Measurements from ENCODE around the gene POM121L2. TPM values are rescaled to one million over a fixed set of nuclear protein-coding genes. Genes with fewer than 3 reads are reported as not detected.

Gene POM121L2
- total and polyA plus RNA-seq, 10 of the 15 experiments (the other 5 are each of a cell fraction or from before 2014, with no cell fraction given) = 0.04 TPM; not detected in 9

GRCh38 chr6:27332692-27333641, 20.9 kb upstream of the POM121L2 start (continued):
- TF ChIP-seq MAX (IDR thresholded peaks at IDR 0.05; ENCODE audit: low read depth, low read length) (no peak), NBN (IDR thresholded peaks at IDR 0.05) (no peak), RB1 (IDR thresholded peaks at IDR 0.05; ENCODE audit: borderline replicate concordance) (no peak), KLF5 (IDR thresholded peaks at IDR 0.05; ENCODE audit: partially characterized antibody) (no peak), EZH2 (IDR thresholded peaks at IDR 0.05; ENCODE audit: borderline replicate concordance, control insufficient read depth, low read depth, low read length) (no peak), DPF2 (IDR thresholded peaks at IDR 0.05) (no peak), CBX5 (IDR thresholded peaks at IDR 0.05; ENCODE audit: low read depth) (0 out of 2 replicates have a peak, but pooled peaks have one; percentile 54), ZNF207 (IDR thresholded peaks at IDR 0.05; ENCODE audit: borderline replicate concordance) (no peak), NKRF (conservative IDR thresholded peaks at IDR 0.05) (no peak), RCOR1 (conservative IDR thresholded peaks at IDR 0.05; ENCODE audit: low read depth, low read length) (no peak), TARDBP (IDR thresholded peaks at IDR 0.05; ENCODE audit: borderline replicate concordance) (peak; percentile 73; the same call in 1 of the 2 replicates), EGR1 (IDR thresholded peaks at IDR 0.05; ENCODE audit: borderline replicate concordance in 1 of 2, low read depth in 2 of 2, low read length in 2 of 2) (no peak), ZNF274 (IDR thresholded peaks at IDR 0.05; ENCODE audit: insufficient read depth, insufficient read length) (no peak), FOXK2 (IDR thresholded peaks at IDR 0.05) (no peak), TCF7 (IDR thresholded peaks at IDR 0.05; ENCODE audit: borderline replicate concordance) (0 out of 2 replicates have a peak, but pooled peaks have one; percentile 45), IRF3 (IDR thresholded peaks at IDR 0.05) (no peak), ZNF622 (IDR thresholded peaks at IDR 0.05) (no peak), ZNF687 (IDR thresholded peaks at IDR 0.05) (no peak), RUNX3 (IDR thresholded peaks at IDR 0.05; ENCODE audit: low read length) (peak; percentile 56), ZBED1 (IDR thresholded peaks at IDR 0.05; ENCODE audit: borderline replicate concordance) (no peak), SKIL (IDR thresholded peaks at IDR 0.05; ENCODE audit: low read depth, poor library complexity, severe bottlenecking) (peak; percentile 58)

Measured in GM12878 (cell line).